GM18909 (cell line): ENCODE data around the gene IFNL4.

Experiments used
- ATAC-seq: cut with Tn5 transposase; IDR thresholded peaks from one replicate; pipeline ENCODE4 v1.9.1; 2021; ENCODE audit warnings: mild to moderate bottlenecking; ENCODE audit not compliant: unreplicated experiment, poor library complexity

Gene IFNL4

DNA sequence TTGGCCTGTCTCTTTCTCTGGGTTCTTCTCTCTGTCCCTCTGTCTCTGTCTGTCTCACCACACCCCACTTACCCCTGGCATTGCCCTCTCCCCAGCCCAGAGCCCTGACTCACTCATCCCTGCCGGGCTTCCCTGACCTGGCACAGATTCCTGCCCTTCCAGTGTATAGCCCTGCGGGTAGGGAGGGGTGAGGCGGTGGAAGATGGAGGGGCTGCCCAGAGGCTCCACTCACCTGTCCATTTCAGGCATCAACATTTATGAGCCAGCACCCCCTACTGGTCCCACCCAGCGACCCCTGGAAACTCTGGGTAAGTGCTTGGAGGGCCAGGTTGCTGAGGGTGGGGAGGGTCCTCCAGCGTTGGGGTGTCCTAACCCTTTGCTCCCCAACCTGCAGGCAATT, 50.8 kb downstream of the IFNL4 start:
- ATAC-seq: no peak

DNA sequence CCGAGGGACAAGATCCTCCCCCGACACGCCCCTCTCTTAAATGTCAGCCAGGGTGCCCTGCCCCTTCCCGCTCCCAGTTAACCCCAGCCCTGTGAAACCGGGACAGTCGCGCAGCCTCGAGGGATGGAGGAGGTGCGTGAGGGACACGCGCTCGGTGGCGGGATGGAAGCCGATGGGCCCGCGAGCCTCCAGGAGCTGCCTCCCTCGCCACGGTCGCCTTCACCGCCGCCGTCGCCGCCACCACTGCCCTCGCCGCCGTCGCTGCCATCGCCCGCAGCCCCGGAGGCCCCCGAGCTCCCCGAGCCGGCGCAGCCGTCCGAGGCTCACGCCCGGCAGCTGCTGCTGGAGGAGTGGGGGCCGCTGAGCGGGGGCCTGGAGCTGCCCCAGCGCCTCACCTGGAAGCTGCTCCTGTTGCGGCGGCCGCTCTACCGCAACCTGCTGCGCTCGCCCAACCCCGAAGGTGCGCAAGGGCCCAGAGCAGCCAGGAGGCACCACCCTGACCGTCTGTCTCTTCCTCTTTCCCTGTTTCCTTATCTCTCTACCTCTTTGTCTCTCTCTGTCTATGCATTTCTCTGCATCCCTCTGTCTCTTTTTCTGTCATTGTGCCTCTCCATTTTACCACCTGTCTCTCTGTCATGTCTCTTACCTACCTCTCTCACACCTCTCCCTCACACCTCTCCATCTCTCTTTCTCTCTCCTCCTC, 51.6 kb downstream of the IFNL4 start, which contains the start of gene NCCRP1:
NCCRP1 (plus strand) TSS at position 105 of the 703 bp plus-strand sequence; CDS start at position 124, 19 bp downstream.
- ATAC-seq: no peak

DNA sequence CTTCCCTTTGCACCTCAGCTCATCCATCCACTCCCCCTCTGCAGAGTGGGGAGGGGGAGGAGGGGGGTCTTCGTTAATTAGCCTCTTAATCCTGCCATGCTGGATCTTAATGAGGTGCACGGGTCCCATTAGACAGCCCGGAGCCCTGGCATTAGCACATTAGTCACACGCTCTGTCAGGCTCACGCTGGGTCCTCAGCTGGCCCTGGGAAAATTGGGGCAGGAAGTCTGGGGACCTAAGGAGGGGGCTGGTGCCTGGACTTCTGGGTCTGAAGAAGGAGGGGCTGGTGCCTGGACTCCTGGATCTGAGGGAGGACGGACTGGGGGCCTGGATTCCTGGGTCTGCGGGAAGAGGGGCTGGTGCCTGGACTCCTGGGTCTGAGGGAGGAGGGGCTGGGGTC, 52.3 kb downstream of the IFNL4 start:
- no peak for ATAC-seq
